Left lung (tissue), 10 donors: ENCODE data around the gene TRIP12. TPM values are rescaled to one million over a fixed set of nuclear protein-coding genes. Genes with fewer than 3 reads are reported as not detected.

Experiments
- ATAC-seq: fragments of 200-7000 bp; cut with Tn5 transposase; one replicate; pipeline ENCODE4 v1.9.1; 2020; ENCODE audit warnings: moderate library complexity
- DNase-seq, 4 donors: peaks; one replicate each; pipeline ENCODE4 v3.0.0-alpha.2; 2013 to 2020
- H3K27ac ChIP-seq, 2 donors: fragments of 200-600 bp; sonication (generic) in 1 of 2; one replicate each; pipeline versions ENCODE4 v1.5.0 to v1.8.0; 2020 to 2021
- H3K27me3 ChIP-seq, 2 donors: fragments of 200-600 bp; sonication (generic) in 1 of 2; one replicate each; pipeline versions ENCODE4 v1.5.0 to v1.8.0; 2020 to 2021
- H3K36me3 ChIP-seq, 2 donors: fragments of 200-600 bp; sonication (generic) in 1 of 2; one replicate each; pipeline versions ENCODE4 v1.5.0 to v1.8.0; 2020 to 2021
- H3K4me1 ChIP-seq, 2 donors: fragments of 200-600 bp; one replicate each; pipeline ENCODE4 v1.8.0; 2021
- H3K4me3 ChIP-seq, 2 donors: fragments of 200-600 bp; sonication (generic) in 1 of 2; one replicate each; pipeline versions ENCODE4 v1.5.0 to v1.8.0; 2020 to 2021; ENCODE audit warnings: mild to moderate bottlenecking in 1 of 2
- H3K9me3 ChIP-seq, 2 donors: fragments of 200-600 bp; sonication (generic) in 1 of 2; one replicate each; pipeline versions ENCODE4 v1.5.0 to v1.8.0; 2020 to 2021
- CTCF ChIP-seq, 2 donors: fragments of 200-600 bp; sonication (generic) in 1 of 2; IDR thresholded peaks; one replicate each; pipeline versions ENCODE4 v1.5.0 to v1.8.0; 2021; ENCODE audit warnings: antibody characterized with exemption in 2 of 2
- intact Hi-C, 2 donors: fragments of 100-400 bp; cut with DNase I; formaldehyde crosslinking; loops; one replicate each; pipeline versions ENCODE4 v1.11.2 to v1.14.2; 2022
- polyA plus RNA-seq, 6 donors: library from polyadenylated mRNA; unstranded; fragments of 120-200 nt; gene quantifications; one replicate each; pipeline ENCODE4 v1.2.1, GENCODE V29; 2013; ENCODE audit not compliant: insufficient read length in 6 of 6
- total RNA-seq, 2 donors: library from RNA; stranded (reverse); fragmentation: NEBNext Ultra II Directional; extraction: Animal tissue kit (Norgen Biotek cat#: 25700); gene quantifications; one replicate each; pipeline ENCODE4 v1.2.1, GENCODE V29; 2021
- donor health status: DM: no; HTN: yes; CAD: no.
- donor health status: DM: no; HTN: no; CAD: no.

Gene TRIP12
- total and polyA plus RNA-seq, 8 donors = 166 to 234 (median 179) TPM

GRCh38 chr2:229943770-229944449 lies 22.1 kb upstream of the TRIP12 start:
- H3K27me3 ChIP-seq = no peaks in the 10 kb centered on the region
- H3K9me3 ChIP-seq = no peaks in the 10 kb centered on the region
- no peak overlapping the region for H3K4me3 ChIP-seq
- ATAC-seq (no peak), DNase-seq (no peak)
- H3K36me3 ChIP-seq = no peaks in the 10 kb centered on the region
- no peak for TF ChIP-seq CTCF (IDR thresholded peaks at IDR 0.05)
- no peak overlapping the region for H3K27ac ChIP-seq
- intact Hi-C loops = no loop called here
- no peaks in the 10 kb centered on the region for H3K4me1 ChIP-seq

- DNase-seq (no peak), ATAC-seq (no peak)
- H3K9me3 ChIP-seq = no peaks in the 10 kb centered on the region
- intact Hi-C loops = no loop called here
- no peaks in the 10 kb centered on the region for H3K4me1 ChIP-seq
- H3K4me3 ChIP-seq = no peak overlapping the region
- H3K27ac ChIP-seq = no peak overlapping the region
- no peak for TF ChIP-seq CTCF (IDR thresholded peaks at IDR 0.05)
- no peaks in the 10 kb centered on the region for H3K27me3 ChIP-seq
- H3K36me3 ChIP-seq = no peaks in the 10 kb centered on the region
These were observed 21.4 kb upstream of the TRIP12 start for GRCh38 chr2:229943171-229943570.

- intact Hi-C loops = no loop called here
- no peak for TF ChIP-seq CTCF (IDR thresholded peaks at IDR 0.05)
- Histone ChIP-seq H3K36me3 (no peaks in the 10 kb centered on the region), H3K27me3 (no peaks in the 10 kb centered on the region), H3K4me1 (no peaks in the 10 kb centered on the region), H3K4me3 (no peak overlapping the region), H3K9me3 (no peaks in the 10 kb centered on the region), H3K27ac (no peak overlapping the region)
- no peak for ATAC-seq
- DNase-seq = no peak
These were observed 20.9 kb upstream of the TRIP12 start for GRCh38 chr2:229942671-229943070.

GRCh38 chr2:229937537-229937936 lies 15.7 kb upstream of the TRIP12 start:
- H3K4me1 ChIP-seq = no peaks in the 10 kb centered on the region
- TF ChIP-seq CTCF (IDR thresholded peaks at IDR 0.05) = no peak
- H3K27me3 ChIP-seq = no peaks in the 10 kb centered on the region
- intact Hi-C loops = no loop called here
- DNase-seq (no peak), ATAC-seq (no peak)
- no peaks in the 10 kb centered on the region for H3K9me3 ChIP-seq
- no peaks in the 10 kb centered on the region for H3K36me3 ChIP-seq
- no peak overlapping the region for H3K4me3 ChIP-seq
- H3K27ac ChIP-seq = no peak overlapping the region

GRCh38 chr2:229931241-229931640 lies 9.4 kb upstream of the TRIP12 start:
- Histone ChIP-seq H3K4me1 (no peaks in the 10 kb centered on the region), H3K9me3 (no peaks in the 10 kb centered on the region), H3K36me3 (no peaks in the 10 kb centered on the region), H3K27me3 (no peaks in the 10 kb centered on the region), H3K4me3 (no peak overlapping the region), H3K27ac (no peak overlapping the region)
- intact Hi-C loops = no loop called here
- no peak for DNase-seq
- no peak for TF ChIP-seq CTCF (IDR thresholded peaks at IDR 0.05)
- peak; percentile 76 for ATAC-seq
